ENCODE data around the gene CCDC12. TPM values are rescaled to one million over a fixed set of nuclear protein-coding genes. Genes with fewer than 3 reads are reported as not detected.

CCDC12 gene
- total RNA-seq, 2 donors from 2014 or later, result 46.7 to 47.8 TPM

GRCh38 chr3:46887980-46888494 is 88.5 kb downstream of the CCDC12 start:
- peak; percentile 87 for DNase-seq
- Mint-ChIP-seq H3K27ac (no peak overlapping the region), H3K27me3 (ENCODE audit: insufficient read depth) (peaks cover 93% of the 10 kb centered on the region), H3K4me1 (peaks cover 14% of the 10 kb centered on the region), H3K36me3 (ENCODE audit: low read depth) (no peaks in the 10 kb centered on the region), H3K9me3 (no peaks in the 10 kb centered on the region), H3K4me3 (no peak overlapping the region)
- Histone ChIP-seq H3K4me3 (ENCODE audit: low read length) (no peak overlapping the region), H3K36me3 (ENCODE audit: control insufficient read depth, insufficient read depth, low read length) (no peaks in the 10 kb centered on the region), H3K27me3 (ENCODE audit: control insufficient read depth, insufficient read depth, low read length, poor library complexity, severe bottlenecking) (peaks cover 55% of the 10 kb centered on the region), H3K9ac (ENCODE audit: extremely low read depth, low read length, poor library complexity, severe bottlenecking) (no peak overlapping the region), H3K27ac (ENCODE audit: low read depth, low read length) (no peak overlapping the region), H3K9me3 (ENCODE audit: control insufficient read depth, low read length) (no peaks in the 10 kb centered on the region), H3K4me1 (ENCODE audit: control insufficient read depth, insufficient read depth, low read length) (peaks cover 5% of the 10 kb centered on the region)
- 31 to 39% methylated on average over 3 to 7 of the region's 7 CpGs for WGBS, 2 experiments (ENCODE audit: insufficient coverage in 1 of 2, insufficient read length in 1 of 2)
- TF ChIP-seq CTCF (conservative IDR thresholded peaks at IDR 0.05), result no peak

GRCh38 chr3:46885612-46886011 is 90.9 kb downstream of the CCDC12 start:
- no peak for DNase-seq
- Histone ChIP-seq H3K9me3 (ENCODE audit: control insufficient read depth, low read length) (no peaks in the 10 kb centered on the region), H3K27me3 (ENCODE audit: control insufficient read depth, insufficient read depth, low read length, poor library complexity, severe bottlenecking) (peaks cover 54% of the 10 kb centered on the region), H3K36me3 (ENCODE audit: control insufficient read depth, insufficient read depth, low read length) (no peaks in the 10 kb centered on the region), H3K4me1 (ENCODE audit: control insufficient read depth, insufficient read depth, low read length) (no peaks in the 10 kb centered on the region), H3K9ac (ENCODE audit: extremely low read depth, low read length, poor library complexity, severe bottlenecking) (no peak overlapping the region), H3K27ac (ENCODE audit: low read depth, low read length) (no peak overlapping the region), H3K4me3 (ENCODE audit: low read length) (no peak overlapping the region)
- no peak for TF ChIP-seq CTCF (conservative IDR thresholded peaks at IDR 0.05)
- WGBS, 2 experiments (ENCODE audit: insufficient coverage in 1 of 2, insufficient read length in 1 of 2), result 86% methylated on average over 3 of the region's 3 CpGs; no CpG with 5 or more reads in 1 of the 2 experiments
- Mint-ChIP-seq H3K4me3 (no peak overlapping the region), H3K9me3 (no peaks in the 10 kb centered on the region), H3K36me3 (ENCODE audit: low read depth) (no peaks in the 10 kb centered on the region), H3K27me3 (ENCODE audit: insufficient read depth) (peaks cover 89% of the 10 kb centered on the region), H3K27ac (no peak overlapping the region), H3K4me1 (peaks cover 14% of the 10 kb centered on the region)

GRCh38 chr3:46884929-46885328 is 91.6 kb downstream of the CCDC12 start:
- no peak for TF ChIP-seq CTCF (conservative IDR thresholded peaks at IDR 0.05)
- Mint-ChIP-seq H3K4me1 (peaks cover 14% of the 10 kb centered on the region), H3K27me3 (ENCODE audit: insufficient read depth) (peaks cover 89% of the 10 kb centered on the region), H3K36me3 (ENCODE audit: low read depth) (no peaks in the 10 kb centered on the region), H3K27ac (no peak overlapping the region), H3K4me3 (no peak overlapping the region), H3K9me3 (no peaks in the 10 kb centered on the region)
- H3K4me1 ChIP-seq (ENCODE audit: control insufficient read depth, insufficient read depth, low read length), result no peaks in the 10 kb centered on the region
- H3K27me3 ChIP-seq (ENCODE audit: control insufficient read depth, insufficient read depth, low read length, poor library complexity, severe bottlenecking), result peaks cover 57% of the 10 kb centered on the region
- H3K36me3 ChIP-seq (ENCODE audit: control insufficient read depth, insufficient read depth, low read length), result no peaks in the 10 kb centered on the region
- H3K9ac ChIP-seq (ENCODE audit: extremely low read depth, low read length, poor library complexity, severe bottlenecking), result no peak overlapping the region
- no peaks in the 10 kb centered on the region for H3K9me3 ChIP-seq (ENCODE audit: control insufficient read depth, low read length)
- DNase-seq, result no peak
- 93% methylated on average over 7 of the region's 7 CpGs; no CpG with 5 or more reads in 1 of the 2 experiments for WGBS, 2 experiments (ENCODE audit: insufficient coverage in 1 of 2, insufficient read length in 1 of 2)
- no peak overlapping the region for H3K4me3 ChIP-seq (ENCODE audit: low read length)
- no peak overlapping the region for H3K27ac ChIP-seq (ENCODE audit: low read depth, low read length)
